GM23338 (cell line): ENCODE measurements around the gene RAB3GAP2. TPM values are rescaled to one million over a fixed set of nuclear protein-coding genes. Genes with fewer than 3 reads are reported as not detected.

Experiments
- ATAC-seq: fragments of 200-7000 bp; cut with Tn5 transposase; 3 replicates; pipeline ENCODE4 v1.9.1; 2020
- DNase-seq: peaks from one replicate; pipeline ENCODE4 v3.0.0-alpha.2; 2015; ENCODE audit warnings: low spot score
- H2AFZ ChIP-seq: fragments of 200-600 bp; sonication (generic); 2 replicates; pipeline ENCODE4 v1.8.0; 2016; ENCODE audit warnings: antibody characterized with exemption, mild to moderate bottlenecking, moderate library complexity
- H3F3A ChIP-seq: fragments of 200-600 bp; sonication (generic); replicated peaks from 2 replicates; pipeline ENCODE4 v1.8.0; 2017; ENCODE audit warnings: antibody characterized with exemption, mixed run types, low read depth
- H3K27ac ChIP-seq: fragments of 200-600 bp; sonication (generic); 2 replicates; pipeline ENCODE4 v1.6.1; 2016; ENCODE audit warnings: low read depth
- H3K27me3 ChIP-seq: fragments of 200-600 bp; sonication (generic); 2 replicates; pipeline ENCODE4 v1.8.0; 2016; ENCODE audit warnings: mild to moderate bottlenecking, mixed run types, moderate library complexity; ENCODE audit not compliant: insufficient read depth
- H3K36me3 ChIP-seq: fragments of 200-600 bp; sonication (generic); 2 replicates; pipeline ENCODE4 v1.8.0; 2016; ENCODE audit warnings: mild to moderate bottlenecking; ENCODE audit not compliant: insufficient read depth
- H3K4me1 ChIP-seq: fragments of 200-600 bp; sonication (generic); 2 replicates; pipeline ENCODE4 v1.8.0; 2016; ENCODE audit warnings: mild to moderate bottlenecking, moderate library complexity; ENCODE audit not compliant: insufficient read depth
- H3K4me2 ChIP-seq: fragments of 200-600 bp; sonication (generic); 2 replicates; pipeline ENCODE4 v1.7.1; 2017; ENCODE audit warnings: mixed run types
- H3K4me3 ChIP-seq: fragments of 200-600 bp; sonication (generic); 2 replicates; pipeline ENCODE4 v1.6.1; 2016; ENCODE audit warnings: mixed run types
- H3K79me2 ChIP-seq: fragments of 200-600 bp; sonication (generic); replicated peaks from 2 replicates; pipeline ENCODE4 v1.8.0; 2017; ENCODE audit warnings: mild to moderate bottlenecking; ENCODE audit not compliant: insufficient read depth
- H3K9me2 ChIP-seq: fragments of 200-600 bp; sonication (generic); 2 replicates; pipeline ENCODE4 v1.8.0; 2017; ENCODE audit not compliant: insufficient read depth
- H4K20me1 ChIP-seq: fragments of 200-600 bp; sonication (generic); replicated peaks from 2 replicates; pipeline ENCODE4 v1.8.0; 2017; ENCODE audit warnings: mild to moderate bottlenecking; ENCODE audit not compliant: insufficient read depth
- H3K27ac Mint-ChIP-seq: 2 replicates; pipeline ENCODE4 v1.8.0; 2020; ENCODE audit warnings: inconsistent platforms, mild to moderate bottlenecking, moderate library complexity, mixed read lengths
- H3K27me3 Mint-ChIP-seq: 3 replicates; pipeline ENCODE4 v1.8.0; 2022; ENCODE audit warnings: low read depth, mild to moderate bottlenecking, moderate library complexity, mixed read lengths, inconsistent platforms; ENCODE audit not compliant: insufficient read depth, poor library complexity
- H3K36me3 Mint-ChIP-seq: 3 replicates; pipeline ENCODE4 v1.8.0; 2021; ENCODE audit warnings: low read depth, mild to moderate bottlenecking, inconsistent platforms, moderate library complexity, mixed read lengths
- H3K4me1 Mint-ChIP-seq: 3 replicates; pipeline ENCODE4 v1.8.0; 2020; ENCODE audit warnings: mild to moderate bottlenecking, inconsistent platforms, mixed read lengths
- H3K4me3 Mint-ChIP-seq: 3 replicates; pipeline ENCODE4 v1.8.0; 2021; ENCODE audit warnings: moderate library complexity, mild to moderate bottlenecking, inconsistent platforms, mixed read lengths
- H3K9me3 Mint-ChIP-seq: 3 replicates; pipeline ENCODE4 v1.8.0; 2020; ENCODE audit warnings: moderate library complexity, mild to moderate bottlenecking, inconsistent platforms, mixed read lengths
- CTCF ChIP-seq, 2 experiments: fragments of 200-600 bp in 1 of 2; sonication (generic) in 1 of 2; conservative IDR thresholded peaks; 2 replicates each; pipeline versions ENCODE4 v1.5.1 to v1.6.1; 2016 to 2017; ENCODE audit warnings: antibody characterized with exemption in 2 of 2, low read depth in 2 of 2, mild to moderate bottlenecking in 2 of 2, moderate library complexity in 1 of 2
- EZH2 ChIP-seq: fragments of 200-600 bp; sonication (generic); IDR thresholded peaks from one replicate; pipeline ENCODE4 v1.8.0; 2017; ENCODE audit warnings: antibody characterized with exemption, mild to moderate bottlenecking, low read depth; ENCODE audit not compliant: unreplicated experiment
- JUNB ChIP-seq: IDR thresholded peaks from one replicate; pipeline ENCODE4 v1.6.1; 2016; ENCODE audit warnings: antibody characterized with exemption; ENCODE audit not compliant: unreplicated experiment
- POLR2AphosphoS5 ChIP-seq: IDR thresholded peaks from 2 replicates; pipeline ENCODE4 v1.6.1; 2016; ENCODE audit warnings: antibody characterized with exemption, low read depth
- REST ChIP-seq: IDR thresholded peaks from one replicate; pipeline ENCODE4 v1.6.1; 2018; ENCODE audit warnings: antibody characterized with exemption; ENCODE audit not compliant: unreplicated experiment
- ZNF114 ChIP-seq: fragments of 250-450 bp; sonication (Bioruptor Pico); IDR thresholded peaks from 2 replicates; pipeline ENCODE4 v1.5.0; 2020; ENCODE audit warnings: mild to moderate bottlenecking, moderate library complexity
- ZNF331 ChIP-seq: fragments of 250-450 bp; sonication (Bioruptor Pico); IDR thresholded peaks from 2 replicates; pipeline ENCODE4 v1.5.0; 2020; ENCODE audit warnings: low read depth, mild to moderate bottlenecking, moderate library complexity
- polyA plus RNA-seq: library from polyadenylated mRNA; unstranded; fragments of >200 nt; fragmentation: Nextera tagmentation; extraction: Ambion mirVana; gene quantifications from 2 replicates; pipeline ENCODE4 v1.2.1, GENCODE V29; 2016
- total RNA-seq: library from RNA; depleted of rRNA; stranded (reverse); fragments of >200 nt; shearing (Covaris generic); gene quantifications from 2 replicates; pipeline ENCODE4 v1.2.3, GENCODE V29; 2014

The RAB3GAP2 gene
- total and polyA plus RNA-seq, 2 experiments from 2014 or later = 19.4 to 44.6 TPM

GRCh38 chr1:220124542-220124941 lies 147.7 kb downstream of the RAB3GAP2 start (continued):
- TF ChIP-seq REST (no peak), EZH2 (no peak), POLR2AphosphoS5 (no peak), ZNF331 (no peak)

GRCh38 chr1:220123889-220124288 lies 148.4 kb downstream of the RAB3GAP2 start:
- Mint-ChIP-seq H3K4me1 (peaks cover 7% of the 10 kb centered on the region; the same call in 2 of the 3 replicates), H3K27ac (no peak overlapping the region; the same call in 1 of the 2 replicates), H3K4me3 (no peak overlapping the region), H3K27me3 (peaks cover 3% of the 10 kb centered on the region), H3K9me3 (no peaks in the 10 kb centered on the region), H3K36me3 (peaks cover 4% of the 10 kb centered on the region; the same call in 2 of the 3 replicates)
- ATAC-seq (peak; percentile 42; the same call in 2 of the 3 replicates), DNase-seq (peak; percentile 53)
- H4K20me1 ChIP-seq = no peaks in the 10 kb centered on the region
- no peaks in the 10 kb centered on the region for H3K9me2 ChIP-seq
- H3K4me1 ChIP-seq = peaks cover 5% of the 10 kb centered on the region; the same call in 1 of the 2 replicates
- no peak overlapping the region for H3K4me3 ChIP-seq
- no peaks in the 10 kb centered on the region for H3F3A ChIP-seq
- no peaks in the 10 kb centered on the region for H3K27me3 ChIP-seq
- no peaks in the 10 kb centered on the region for H3K79me2 ChIP-seq
- TF ChIP-seq JUNB = no peak
- no peak for TF ChIP-seq POLR2AphosphoS5
- no peak for TF ChIP-seq ZNF114 (CRISPR knock-in tag)
- peak; percentile 43 to 53 for TF ChIP-seq CTCF (conservative IDR thresholded peaks at IDR 0.05; ENCODE audit: low read depth in 2 of 2)
- no peak for TF ChIP-seq REST
- no peak for TF ChIP-seq EZH2
- H3K4me2 ChIP-seq = no peak overlapping the region
- H3K27ac ChIP-seq = no peak overlapping the region
- no peak overlapping the region for H2AFZ ChIP-seq
- no peaks in the 10 kb centered on the region; the same call in 1 of the 2 replicates for H3K36me3 ChIP-seq
